Thoracic aorta (tissue), 2 donors: ENCODE data around the gene NDUFB2. TPM values are rescaled to one million over a fixed set of nuclear protein-coding genes. Genes with fewer than 3 reads are reported as not detected.
"Not testable (repeated sequence)": the region's sequence is repeated elsewhere in the genome, so short reads cannot be mapped to it uniquely, and the experiment has no call there.

Experiments
- ATAC-seq: fragments of 150-250 bp; one replicate; pipeline ENCODE4 v1.8.0; 2017; ENCODE audit warnings: low read depth; ENCODE audit not compliant: insufficient number of reproducible peaks, low FRiP score
- DNase-seq: peaks from one replicate; pipeline ENCODE4 v3.0.0-alpha.2; 2020; ENCODE audit warnings: low spot score
- H3K27ac ChIP-seq, 2 donors: fragments of 200-600 bp; sonication (generic); 1 replicate in 1 of 2; 2 replicates in 1 of 2; pipeline ENCODE4 v1.5.1; 2016; ENCODE audit warnings: mild to moderate bottlenecking in 2 of 2, moderate library complexity in 2 of 2
- H3K27me3 ChIP-seq: fragments of 200-600 bp; sonication (generic); replicated peaks from 2 replicates; pipeline ENCODE4 v1.6.0; 2016; ENCODE audit warnings: mild to moderate bottlenecking; ENCODE audit not compliant: insufficient read depth
- H3K36me3 ChIP-seq: fragments of 200-600 bp; sonication (generic); one replicate; pipeline ENCODE4 v1.5.1; 2016
- H3K4me1 ChIP-seq, 2 donors: fragments of 200-600 bp; sonication (generic); 1 replicate in 1 of 2; 2 replicates in 1 of 2; pipeline versions ENCODE4 v1.5.1 to v1.6.0; 2016; ENCODE audit warnings: low read depth in 2 of 2, mild to moderate bottlenecking in 1 of 2; ENCODE audit not compliant: control insufficient read depth in 1 of 2
- H3K4me3 ChIP-seq: fragments of 200-600 bp; sonication (generic); 2 replicates; pipeline ENCODE4 v1.5.1; 2016; ENCODE audit warnings: mild to moderate bottlenecking
- H3K9me3 ChIP-seq: fragments of 200-600 bp; sonication (generic); 2 replicates; pipeline ENCODE4 v1.5.1; 2016
- CTCF ChIP-seq: fragments of 200-600 bp; sonication (generic); IDR thresholded peaks from one replicate; pipeline ENCODE4 v1.5.1; 2019; ENCODE audit warnings: antibody characterized with exemption
- total RNA-seq, 2 donors: library from RNA; depleted of rRNA; stranded (reverse); fragments of >200 nt; gene quantifications; one replicate each; pipeline versions ENCODE4 v1.1.0 to v1.2.3, GENCODE V29; 2016

NDUFB2 gene
- total RNA-seq, 2 donors from 2014 or later: 84.0 to 354 TPM

GRCh38 chr7:140726281-140726680 is 29.8 kb downstream of the NDUFB2 start:
- Histone ChIP-seq H3K27me3 (no peaks in the 10 kb centered on the region), H3K4me1 (no peaks in the 10 kb centered on the region), H3K9me3 (no peaks in the 10 kb centered on the region), H3K36me3 (no peaks in the 10 kb centered on the region), H3K4me3 (no peak overlapping the region), H3K27ac (no peak overlapping the region)
- no peak for TF ChIP-seq CTCF
- ATAC-seq: no peak
- DNase-seq: no peak

- no peak overlapping the region for H3K4me3 ChIP-seq
- H3K27ac ChIP-seq: no peak overlapping the region
- H3K27me3 ChIP-seq: no peaks in the 10 kb centered on the region
- peaks cover 3% of the 10 kb centered on the region for H3K36me3 ChIP-seq
- H3K4me1 ChIP-seq: no peaks in the 10 kb centered on the region
- no peak for DNase-seq
- no peak for ATAC-seq
- H3K9me3 ChIP-seq: no peaks in the 10 kb centered on the region
- TF ChIP-seq CTCF: no peak
These were observed 35.9 kb downstream of the NDUFB2 start for GRCh38 chr7:140732416-140732815.

GRCh38 chr7:140734096-140734495 is 37.6 kb downstream of the NDUFB2 start:
- Histone ChIP-seq H3K4me3 (no peak overlapping the region), H3K9me3 (no peaks in the 10 kb centered on the region)

GRCh38 chr7:140734729-140735128 is 38.2 kb downstream of the NDUFB2 start:
- TF ChIP-seq CTCF: no peak
- ATAC-seq (no peak), DNase-seq (no peak)
- Histone ChIP-seq H3K4me3 (no peak overlapping the region), H3K36me3 (peaks cover 14% of the 10 kb centered on the region), H3K27ac (no peak overlapping the region), H3K9me3 (no peaks in the 10 kb centered on the region), H3K27me3 (no peaks in the 10 kb centered on the region), H3K4me1 (no peaks in the 10 kb centered on the region)

More at GRCh38 chr7:140734096-140734495, 37.6 kb downstream of the NDUFB2 start:
- Histone ChIP-seq H3K4me1 (no peaks in the 10 kb centered on the region), H3K36me3 (peaks cover 10% of the 10 kb centered on the region), H3K27me3 (no peaks in the 10 kb centered on the region), H3K27ac (no peak overlapping the region)
- no peak for ATAC-seq
- TF ChIP-seq CTCF: no peak
- DNase-seq: no peak

- H3K27me3 ChIP-seq: no peaks in the 10 kb centered on the region
- H3K4me1 ChIP-seq: no peaks in the 10 kb centered on the region
- H3K27ac ChIP-seq: no peak overlapping the region
- DNase-seq (no peak), ATAC-seq (no peak)
- TF ChIP-seq CTCF: no peak
- peaks cover 14% of the 10 kb centered on the region for H3K36me3 ChIP-seq
- H3K4me3 ChIP-seq: no peak overlapping the region
- no peaks in the 10 kb centered on the region for H3K9me3 ChIP-seq
These were observed 41.8 kb downstream of the NDUFB2 start for GRCh38 chr7:140738280-140738679.

- not testable (repeated sequence) for H3K27ac ChIP-seq, H3K4me3 ChIP-seq, H3K9me3 ChIP-seq, H3K27me3 ChIP-seq, DNase-seq, H3K4me1 ChIP-seq, ATAC-seq
- H3K36me3 ChIP-seq: peaks cover 10% of the 10 kb centered on the region
These were observed 46.7 kb downstream of the NDUFB2 start for GRCh38 chr7:140743255-140743654.
